Thoracic aorta (tissue), 2 donors: ENCODE results near the gene LENEP. TPM values are rescaled to one million over a fixed set of nuclear protein-coding genes. Genes with fewer than 3 reads are reported as not detected.

ENCODE experiments used
- ATAC-seq: fragments of 150-250 bp; one replicate; pipeline ENCODE4 v1.8.0; 2017; ENCODE audit warnings: low read depth; ENCODE audit not compliant: insufficient number of reproducible peaks, low FRiP score
- DNase-seq: peaks from one replicate; pipeline ENCODE4 v3.0.0-alpha.2; 2020; ENCODE audit warnings: low spot score
- H3K27ac ChIP-seq, 2 donors: fragments of 200-600 bp; sonication (generic); 1 replicate in 1 of 2; 2 replicates in 1 of 2; pipeline ENCODE4 v1.5.1; 2016; ENCODE audit warnings: mild to moderate bottlenecking in 2 of 2, moderate library complexity in 2 of 2
- H3K27me3 ChIP-seq: fragments of 200-600 bp; sonication (generic); replicated peaks from 2 replicates; pipeline ENCODE4 v1.6.0; 2016; ENCODE audit warnings: mild to moderate bottlenecking; ENCODE audit not compliant: insufficient read depth
- H3K36me3 ChIP-seq: fragments of 200-600 bp; sonication (generic); one replicate; pipeline ENCODE4 v1.5.1; 2016
- H3K4me1 ChIP-seq, 2 donors: fragments of 200-600 bp; sonication (generic); 1 replicate in 1 of 2; 2 replicates in 1 of 2; pipeline versions ENCODE4 v1.5.1 to v1.6.0; 2016; ENCODE audit warnings: low read depth in 2 of 2, mild to moderate bottlenecking in 1 of 2; ENCODE audit not compliant: control insufficient read depth in 1 of 2
- H3K4me3 ChIP-seq: fragments of 200-600 bp; sonication (generic); 2 replicates; pipeline ENCODE4 v1.5.1; 2016; ENCODE audit warnings: mild to moderate bottlenecking
- H3K9me3 ChIP-seq: fragments of 200-600 bp; sonication (generic); 2 replicates; pipeline ENCODE4 v1.5.1; 2016
- total RNA-seq, 2 donors: library from RNA; depleted of rRNA; stranded (reverse); fragments of >200 nt; gene quantifications; one replicate each; pipeline versions ENCODE4 v1.1.0 to v1.2.3, GENCODE V29; 2016
- TF ChIP-seq, protein P1 (sequence below): fragments of 200-600 bp; sonication (generic); IDR thresholded peaks from one replicate; pipeline ENCODE4 v1.5.1; 2019; ENCODE audit warnings: antibody characterized with exemption

Gene LENEP
- total RNA-seq, 2 donors from 2014 or later: not detected

DNA sequence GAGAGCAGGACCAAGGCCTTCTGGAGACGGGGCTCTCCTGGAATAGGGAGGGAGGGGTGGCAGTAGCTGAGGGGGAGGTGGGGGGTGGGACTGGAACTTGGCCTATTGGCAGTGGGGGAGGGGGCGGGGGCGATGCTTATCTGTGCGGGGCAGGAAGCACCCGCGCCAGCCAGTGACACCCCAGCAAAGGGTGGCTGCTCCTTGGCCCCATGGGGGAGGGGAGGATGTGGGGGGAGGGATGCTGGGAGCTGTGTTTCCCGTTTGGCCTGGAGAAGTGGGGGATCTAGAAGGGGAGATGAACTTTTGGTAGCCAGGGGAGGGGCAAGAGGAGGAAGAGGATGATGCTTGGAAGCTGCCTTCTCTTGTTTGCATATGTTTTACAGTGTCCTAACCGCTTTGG is 20.2 kb downstream of the LENEP start:
- peaks cover 27 to 36% of the 10 kb centered on the region in 2 donors for H3K4me1 ChIP-seq
- DNase-seq: no peak
- no peak for ATAC-seq
- peaks cover 3% of the 10 kb centered on the region for H3K36me3 ChIP-seq
- H3K27me3 ChIP-seq: no peaks in the 10 kb centered on the region
- H3K9me3 ChIP-seq: no peaks in the 10 kb centered on the region
- TF ChIP-seq, protein P1, sequence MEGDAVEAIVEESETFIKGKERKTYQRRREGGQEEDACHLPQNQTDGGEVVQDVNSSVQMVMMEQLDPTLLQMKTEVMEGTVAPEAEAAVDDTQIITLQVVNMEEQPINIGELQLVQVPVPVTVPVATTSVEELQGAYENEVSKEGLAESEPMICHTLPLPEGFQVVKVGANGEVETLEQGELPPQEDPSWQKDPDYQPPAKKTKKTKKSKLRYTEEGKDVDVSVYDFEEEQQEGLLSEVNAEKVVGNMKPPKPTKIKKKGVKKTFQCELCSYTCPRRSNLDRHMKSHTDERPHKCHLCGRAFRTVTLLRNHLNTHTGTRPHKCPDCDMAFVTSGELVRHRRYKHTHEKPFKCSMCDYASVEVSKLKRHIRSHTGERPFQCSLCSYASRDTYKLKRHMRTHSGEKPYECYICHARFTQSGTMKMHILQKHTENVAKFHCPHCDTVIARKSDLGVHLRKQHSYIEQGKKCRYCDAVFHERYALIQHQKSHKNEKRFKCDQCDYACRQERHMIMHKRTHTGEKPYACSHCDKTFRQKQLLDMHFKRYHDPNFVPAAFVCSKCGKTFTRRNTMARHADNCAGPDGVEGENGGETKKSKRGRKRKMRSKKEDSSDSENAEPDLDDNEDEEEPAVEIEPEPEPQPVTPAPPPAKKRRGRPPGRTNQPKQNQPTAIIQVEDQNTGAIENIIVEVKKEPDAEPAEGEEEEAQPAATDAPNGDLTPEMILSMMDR: no peak
- no peak overlapping the region for H3K27ac ChIP-seq
- H3K4me3 ChIP-seq: no peak overlapping the region

DNA sequence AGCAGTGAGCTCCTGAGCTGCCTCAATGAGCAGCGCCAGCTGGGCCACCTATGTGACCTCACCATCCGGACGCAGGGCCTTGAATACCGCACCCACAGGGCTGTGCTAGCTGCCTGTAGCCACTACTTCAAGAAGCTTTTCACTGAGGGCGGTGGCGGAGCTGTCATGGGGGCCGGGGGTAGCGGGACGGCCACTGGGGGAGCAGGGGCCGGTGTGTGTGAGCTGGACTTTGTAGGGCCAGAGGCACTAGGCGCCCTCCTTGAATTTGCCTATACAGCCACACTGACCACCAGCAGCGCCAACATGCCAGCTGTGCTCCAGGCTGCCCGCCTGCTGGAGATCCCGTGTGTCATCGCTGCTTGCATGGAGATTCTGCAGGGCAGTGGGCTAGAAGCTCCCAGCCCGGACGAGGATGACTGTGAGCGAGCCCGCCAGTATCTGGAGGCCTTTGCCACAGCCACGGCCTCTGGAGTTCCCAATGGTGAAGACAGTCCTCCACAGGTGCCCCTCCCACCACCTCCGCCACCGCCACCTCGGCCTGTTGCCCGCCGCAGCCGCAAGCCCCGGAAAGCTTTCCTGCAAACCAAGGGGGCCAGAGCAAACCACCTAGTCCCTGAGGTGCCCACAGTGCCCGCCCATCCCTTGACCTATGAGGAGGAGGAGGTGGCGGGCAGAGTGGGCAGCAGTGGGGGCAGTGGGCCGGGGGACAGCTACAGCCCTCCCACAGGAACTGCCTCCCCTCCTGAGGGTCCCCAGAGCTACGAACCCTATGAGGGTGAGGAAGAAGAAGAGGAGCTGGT is 21.5 kb downstream of the LENEP start:
- DNase-seq: no peak
- no peaks in the 10 kb centered on the region for H3K9me3 ChIP-seq
- no peaks in the 10 kb centered on the region for H3K36me3 ChIP-seq
- no peak for ATAC-seq
- H3K27ac ChIP-seq: no peak overlapping the region
- H3K27me3 ChIP-seq: no peaks in the 10 kb centered on the region
- H3K4me1 ChIP-seq: peaks cover 27 to 33% of the 10 kb centered on the region in 2 donors
- H3K4me3 ChIP-seq: no peak overlapping the region
- TF ChIP-seq, protein P1: no peak

DNA sequence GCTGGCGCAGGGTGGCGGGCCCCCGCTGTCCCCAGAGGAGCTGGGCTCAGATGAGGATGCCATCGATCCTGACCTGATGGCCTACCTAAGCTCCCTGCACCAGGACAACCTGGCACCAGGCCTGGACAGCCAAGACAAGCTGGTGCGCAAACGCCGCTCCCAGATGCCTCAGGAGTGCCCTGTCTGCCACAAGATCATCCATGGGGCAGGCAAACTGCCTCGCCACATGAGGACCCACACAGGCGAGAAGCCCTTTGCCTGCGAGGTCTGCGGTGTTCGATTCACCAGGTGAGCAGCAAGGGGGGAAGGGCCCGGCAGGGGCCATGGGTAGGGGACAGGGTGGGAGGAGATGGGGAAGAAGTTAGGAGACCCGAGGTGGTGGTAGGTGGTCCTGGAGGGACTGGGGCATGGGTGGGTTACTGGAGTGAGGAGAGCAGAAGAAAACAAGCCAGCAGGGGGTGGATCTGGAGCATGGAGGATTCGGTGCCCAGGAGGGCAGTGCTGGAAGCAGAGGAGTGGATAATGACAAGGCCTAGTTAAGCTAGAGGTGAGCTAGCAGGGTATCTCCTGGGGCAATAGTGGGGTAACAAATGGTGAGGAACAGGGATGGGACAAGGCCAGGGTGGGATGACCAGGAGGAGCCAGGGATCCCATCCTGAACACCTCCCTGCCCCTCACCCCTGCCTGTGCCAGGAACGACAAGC is 22.3 kb downstream of the LENEP start:
- ATAC-seq (no peak), DNase-seq (no peak)
- Histone ChIP-seq H3K4me3 (no peak overlapping the region), H3K27ac (no peak overlapping the region), H3K9me3 (no peaks in the 10 kb centered on the region), H3K4me1 (peaks cover 27 to 28% of the 10 kb centered on the region in 2 donors), H3K36me3 (no peaks in the 10 kb centered on the region), H3K27me3 (no peaks in the 10 kb centered on the region)
- TF ChIP-seq, protein P1: no peak

DNA sequence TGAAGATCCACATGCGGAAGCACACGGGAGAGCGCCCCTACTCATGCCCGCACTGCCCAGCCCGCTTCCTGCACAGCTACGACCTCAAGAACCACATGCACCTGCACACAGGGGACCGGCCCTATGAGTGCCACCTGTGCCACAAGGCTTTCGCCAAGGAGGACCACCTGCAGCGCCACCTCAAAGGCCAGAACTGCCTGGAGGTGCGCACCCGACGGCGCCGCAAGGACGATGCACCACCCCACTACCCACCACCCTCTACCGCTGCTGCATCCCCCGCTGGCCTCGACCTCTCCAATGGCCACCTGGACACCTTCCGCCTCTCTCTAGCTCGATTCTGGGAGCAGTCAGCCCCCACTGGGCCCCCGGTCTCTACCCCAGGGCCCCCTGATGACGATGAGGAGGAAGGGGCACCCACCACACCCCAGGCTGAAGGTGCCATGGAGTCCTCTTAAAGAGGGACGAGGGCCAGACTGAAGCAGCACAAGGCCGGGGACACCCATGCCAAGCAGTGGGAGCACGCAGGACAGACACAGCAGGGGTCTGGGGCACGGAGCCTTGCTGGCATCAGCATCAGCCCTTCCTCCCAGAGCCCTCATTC is 22.9 kb downstream of the LENEP start:
- ATAC-seq (no peak), DNase-seq (no peak)
- H3K36me3 ChIP-seq: no peaks in the 10 kb centered on the region
- H3K4me1 ChIP-seq: peaks cover 22% of the 10 kb centered on the region in 2 donors
- H3K4me3 ChIP-seq: no peak overlapping the region
- H3K27ac ChIP-seq: peak overlapping the region; percentile 61 to 95
- no peaks in the 10 kb centered on the region for H3K9me3 ChIP-seq
- H3K27me3 ChIP-seq: no peaks in the 10 kb centered on the region
- TF ChIP-seq, protein P1: no peak
